ENCODE data around the gene PALLD.

DNA sequence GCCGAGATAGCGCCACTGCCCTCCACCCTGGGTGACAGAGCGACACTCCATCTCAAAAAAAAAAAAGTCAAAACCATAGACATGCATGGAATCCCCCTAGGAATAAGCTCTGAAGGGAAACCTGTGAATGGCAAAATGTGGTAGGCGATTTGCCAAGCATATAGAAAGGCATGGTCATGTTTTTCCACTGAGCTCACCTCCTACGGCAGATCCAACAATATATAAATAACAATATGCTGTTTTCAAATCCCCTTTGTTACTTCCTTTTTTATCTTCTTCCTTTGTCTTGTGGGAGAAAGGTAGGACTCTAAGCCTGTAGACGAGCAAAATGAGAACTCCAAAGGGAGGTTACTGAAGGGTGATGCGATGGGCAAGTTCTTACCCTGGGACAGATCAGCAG is 219.0 kb downstream of the PALLD start:
- TF ChIP-seq, protein P1, sequence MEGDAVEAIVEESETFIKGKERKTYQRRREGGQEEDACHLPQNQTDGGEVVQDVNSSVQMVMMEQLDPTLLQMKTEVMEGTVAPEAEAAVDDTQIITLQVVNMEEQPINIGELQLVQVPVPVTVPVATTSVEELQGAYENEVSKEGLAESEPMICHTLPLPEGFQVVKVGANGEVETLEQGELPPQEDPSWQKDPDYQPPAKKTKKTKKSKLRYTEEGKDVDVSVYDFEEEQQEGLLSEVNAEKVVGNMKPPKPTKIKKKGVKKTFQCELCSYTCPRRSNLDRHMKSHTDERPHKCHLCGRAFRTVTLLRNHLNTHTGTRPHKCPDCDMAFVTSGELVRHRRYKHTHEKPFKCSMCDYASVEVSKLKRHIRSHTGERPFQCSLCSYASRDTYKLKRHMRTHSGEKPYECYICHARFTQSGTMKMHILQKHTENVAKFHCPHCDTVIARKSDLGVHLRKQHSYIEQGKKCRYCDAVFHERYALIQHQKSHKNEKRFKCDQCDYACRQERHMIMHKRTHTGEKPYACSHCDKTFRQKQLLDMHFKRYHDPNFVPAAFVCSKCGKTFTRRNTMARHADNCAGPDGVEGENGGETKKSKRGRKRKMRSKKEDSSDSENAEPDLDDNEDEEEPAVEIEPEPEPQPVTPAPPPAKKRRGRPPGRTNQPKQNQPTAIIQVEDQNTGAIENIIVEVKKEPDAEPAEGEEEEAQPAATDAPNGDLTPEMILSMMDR (IDR thresholded peaks at IDR 0.05) = no peak
- TF ChIP-seq POLR2A (IDR thresholded peaks at IDR 0.05) = no peak
